HUDEP-2 (cell line): ENCODE measurements around the gene NREP.

Experiments used
- DNase-seq, 76 experiments: peaks; one replicate each; lab custom pipeline; 2025; ENCODE audit not compliant: unreplicated experiment in 76 of 76; lab: John Stamatoyannopoulos, UW

Gene NREP

GRCh38 chr5:111765613-111766571 is 8.9 kb upstream of the NREP start:
- DNase-seq, result no peak

- DNase-seq, result no peak
These were observed 7.0 kb upstream of the NREP start for GRCh38 chr5:111764019-111764418.

GRCh38 chr5:111762895-111763294 is 5.9 kb upstream of the NREP start:
- DNase-seq, result no peak

- DNase-seq, result no peak
These were observed 1.3 kb upstream of the NREP start for GRCh38 chr5:111758284-111758628.

- peak in 75 of 76 experiments; percentile 37 to 91 (median 81) for DNase-seq
These were observed 625 bp upstream of the NREP start for GRCh38 chr5:111757355-111758283.

GRCh38 chr5:111755942-111756381 is 1.0 kb downstream of the NREP start:
- DNase-seq, result no peak

- no peak for DNase-seq
These were observed 1.6 kb downstream of the NREP start for GRCh38 chr5:111755345-111755941.

- no peak for DNase-seq
These were observed 3.0 kb downstream of the NREP start for GRCh38 chr5:111753884-111754589.

GRCh38 chr5:111752426-111752965 is 4.5 kb downstream of the NREP start:
- DNase-seq, result no peak

- no peak for DNase-seq
These were observed 7.5 kb downstream of the NREP start for GRCh38 chr5:111749303-111750026.

- DNase-seq, result no peak
These were observed 8.7 kb downstream of the NREP start for GRCh38 chr5:111748304-111748763.

- no peak for DNase-seq
These were observed 9.7 kb downstream of the NREP start for GRCh38 chr5:111747337-111747736.

GRCh38 chr5:111746791-111747190 is 10.2 kb downstream of the NREP start:
- DNase-seq, result no peak

GRCh38 chr5:111745075-111745739 is 11.8 kb downstream of the NREP start:
- DNase-seq, result no peak

- no peak for DNase-seq
These were observed 12.5 kb downstream of the NREP start for GRCh38 chr5:111744455-111744854.

- no peak for DNase-seq
These were observed 13.0 kb downstream of the NREP start for GRCh38 chr5:111743988-111744387.

- no peak for DNase-seq
These were observed 13.5 kb downstream of the NREP start for GRCh38 chr5:111743512-111743911.

- DNase-seq, result no peak
These were observed 14.6 kb downstream of the NREP start for GRCh38 chr5:111742177-111742994.
